SK-N-MC (cell line): ENCODE measurements around the gene NOS1AP.
"Not testable (repeated sequence)": the region's sequence is repeated elsewhere in the genome, so short reads cannot be mapped to it uniquely, and the experiment has no call there.

Source experiments
- DNase-seq: peaks from one replicate; pipeline ENCODE4 v3.0.0-alpha.2; 2011; ENCODE audit warnings: low read depth, low spot score
- H3K27ac ChIP-seq: fragments of 200-600 bp; sonication (generic); 2 replicates; pipeline ENCODE4 v1.5.1; 2016; ENCODE audit warnings: mixed run types
- H3K36me3 ChIP-seq: fragments of 200-600 bp; sonication (generic); 2 replicates; pipeline ENCODE4 v1.6.1; 2017; ENCODE audit warnings: antibody characterized with exemption, low read length, mixed read lengths; ENCODE audit not compliant: insufficient read depth
- H3K4me3 ChIP-seq: fragments of 200-600 bp; sonication (generic); 2 replicates; pipeline ENCODE4 v1.5.1; 2016
- H3K9ac ChIP-seq: fragments of 200-600 bp; sonication (generic); 2 replicates; pipeline ENCODE4 v1.8.0; 2017; ENCODE audit warnings: mixed run types, mixed read lengths; ENCODE audit not compliant: insufficient read length
- H3K9me3 ChIP-seq: fragments of 200-600 bp; sonication (generic); 2 replicates; pipeline ENCODE4 v1.6.1; 2017; ENCODE audit warnings: low read depth, mild to moderate bottlenecking, antibody characterized with exemption, low read length, moderate library complexity, mixed read lengths
- EZH2 ChIP-seq: fragments of 200-600 bp; sonication (generic); IDR thresholded peaks from one replicate; pipeline ENCODE4 v1.6.1; 2017; ENCODE audit warnings: antibody characterized with exemption
- FOXP2 ChIP-seq: optimal IDR thresholded peaks from 2 replicates; pipeline ENCODE3; 2011; ENCODE audit warnings: mild to moderate bottlenecking, moderate library complexity; ENCODE audit not compliant: insufficient read depth; ENCODE audit errors: extremely low read length, control extremely low read depth
- POLR2AphosphoS5 ChIP-seq: IDR thresholded peaks from 2 replicates; pipeline ENCODE4 v1.6.1; 2012; ENCODE audit warnings: mild to moderate bottlenecking, low read depth, low read length, borderline replicate concordance

Gene NOS1AP

GRCh38 chr1:162407539-162407938 is 338.0 kb downstream of the NOS1AP start:
- no peaks in the 10 kb centered on the region; the same call in 1 of the 2 replicates for H3K9me3 ChIP-seq
- no peak for DNase-seq
- no peak for TF ChIP-seq EZH2
- TF ChIP-seq POLR2AphosphoS5 = no peak
- TF ChIP-seq FOXP2 = no peak
- no peak overlapping the region for H3K4me3 ChIP-seq
- H3K27ac ChIP-seq = no peak overlapping the region
- H3K9ac ChIP-seq = no peak overlapping the region
- H3K36me3 ChIP-seq = no peaks in the 10 kb centered on the region

GRCh38 chr1:162412002-162412401 is 342.5 kb downstream of the NOS1AP start, which contains the start of gene SH2D1B:
Gene SH2D1B, minus strand, starts transcription at chr1:162412136. Its CDS starts 120 bp downstream, at chr1:162412016.
- Histone ChIP-seq H3K9ac (no peak within 1 kb of the TSS), H3K27ac (no peak within 1 kb of the TSS), H3K36me3 (no peaks in the 10 kb centered on the region), H3K4me3 (no peak within 1 kb of the TSS), H3K9me3 (no peaks in the 10 kb centered on the region)
- no peak for TF ChIP-seq FOXP2
- no peak for TF ChIP-seq EZH2
- no peak for TF ChIP-seq POLR2AphosphoS5
- no peak for DNase-seq

- H3K27ac ChIP-seq = no peak overlapping the region
- H3K9ac ChIP-seq = no peak overlapping the region
- no peaks in the 10 kb centered on the region for H3K36me3 ChIP-seq
- TF ChIP-seq EZH2 = no peak
- TF ChIP-seq POLR2AphosphoS5 = no peak
- no peak for TF ChIP-seq FOXP2
- no peak overlapping the region for H3K4me3 ChIP-seq
- no peaks in the 10 kb centered on the region for H3K9me3 ChIP-seq
- DNase-seq = no peak
Measured at GRCh38 chr1:162416215-162416614, 346.7 kb downstream of the NOS1AP start.

GRCh38 chr1:162416909-162417308 is 347.4 kb downstream of the NOS1AP start:
- H3K36me3 ChIP-seq = no peaks in the 10 kb centered on the region

GRCh38 chr1:162417650-162418049 is 348.2 kb downstream of the NOS1AP start:
- Histone ChIP-seq H3K4me3 (no peak overlapping the region), H3K9ac (no peak overlapping the region), H3K9me3 (no peaks in the 10 kb centered on the region), H3K36me3 (no peaks in the 10 kb centered on the region), H3K27ac (no peak overlapping the region)
- no peak for DNase-seq
- TF ChIP-seq POLR2AphosphoS5 = no peak
- no peak for TF ChIP-seq EZH2
- TF ChIP-seq FOXP2 = no peak

More at GRCh38 chr1:162416909-162417308, 347.4 kb downstream of the NOS1AP start:
- H3K9ac ChIP-seq = no peak overlapping the region
- no peaks in the 10 kb centered on the region for H3K9me3 ChIP-seq
- TF ChIP-seq FOXP2 (no peak), EZH2 (no peak), POLR2AphosphoS5 (no peak)
- DNase-seq = no peak
- no peak overlapping the region for H3K4me3 ChIP-seq
- H3K27ac ChIP-seq = no peak overlapping the region

- not testable (repeated sequence) for H3K9me3 ChIP-seq, H3K36me3 ChIP-seq, H3K27ac ChIP-seq, DNase-seq, H3K4me3 ChIP-seq, H3K9ac ChIP-seq
Measured at GRCh38 chr1:162418584-162418983, 349.1 kb downstream of the NOS1AP start.

- not testable (repeated sequence) for H3K9me3 ChIP-seq, DNase-seq, H3K4me3 ChIP-seq, H3K9ac ChIP-seq, H3K27ac ChIP-seq, H3K36me3 ChIP-seq
Measured at GRCh38 chr1:162419450-162419931, 350.0 kb downstream of the NOS1AP start.
